ENCODE data around the gene DGCR8.
"Not testable (repeated sequence)": the region's sequence is repeated elsewhere in the genome, so short reads cannot be mapped to it uniquely, and the experiment has no call there.

Gene DGCR8

DNA sequence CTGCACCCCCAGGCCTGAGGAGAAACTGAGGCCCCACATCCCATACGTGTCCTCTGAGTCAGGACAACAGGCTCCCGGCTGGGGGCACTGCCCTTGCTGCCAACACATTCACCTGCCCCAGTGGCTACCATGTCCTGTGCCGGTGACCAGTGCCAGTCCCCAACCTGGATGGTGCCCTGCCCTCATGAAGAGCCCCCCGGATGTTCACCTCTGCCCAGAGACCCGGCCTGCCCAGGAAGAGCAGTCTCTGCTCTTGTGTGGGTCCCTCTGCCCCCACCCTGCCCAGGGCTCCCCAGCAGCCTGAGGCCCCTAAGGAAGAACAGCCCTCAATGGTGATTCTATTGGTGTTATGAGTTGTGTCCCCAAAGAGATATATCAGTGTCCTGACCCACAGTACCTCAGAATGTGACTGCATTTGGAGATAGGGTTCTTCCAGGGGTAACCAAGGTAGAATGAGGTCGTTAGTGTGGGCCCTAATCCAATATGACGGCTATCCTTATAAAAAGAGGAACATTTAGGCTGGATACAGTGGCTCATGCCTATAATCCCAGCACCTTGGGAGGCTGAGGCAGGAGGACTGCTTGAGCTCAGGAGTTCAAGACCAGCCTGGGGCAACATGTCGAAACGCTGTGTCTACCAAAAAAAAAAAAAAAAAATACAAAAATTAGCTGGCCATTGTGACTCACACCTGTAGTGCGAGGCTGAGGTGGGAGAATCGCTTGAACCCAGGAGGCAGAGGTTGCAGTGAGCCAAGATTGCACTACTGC, 13.2 kb upstream of the DGCR8 start:
- DNase-seq (ENCODE audit: low spot score): no peak

DNA sequence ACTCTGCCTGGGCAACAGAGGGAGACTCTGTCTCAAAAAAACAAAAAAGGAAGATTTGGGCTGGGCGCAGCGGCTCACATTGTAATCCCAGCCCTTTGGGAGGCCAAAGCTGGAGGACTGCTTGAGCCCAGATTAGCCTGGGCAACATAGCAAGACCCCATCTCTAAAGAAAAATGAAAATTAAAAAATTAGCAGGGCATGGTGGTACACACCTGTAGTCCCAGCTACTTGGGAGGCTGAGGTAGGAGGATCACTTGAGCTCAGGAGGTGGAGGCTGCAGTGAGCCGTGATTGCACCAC, 12.7 kb upstream of the DGCR8 start:
- not testable (repeated sequence) for DNase-seq (ENCODE audit: low spot score)

DNA sequence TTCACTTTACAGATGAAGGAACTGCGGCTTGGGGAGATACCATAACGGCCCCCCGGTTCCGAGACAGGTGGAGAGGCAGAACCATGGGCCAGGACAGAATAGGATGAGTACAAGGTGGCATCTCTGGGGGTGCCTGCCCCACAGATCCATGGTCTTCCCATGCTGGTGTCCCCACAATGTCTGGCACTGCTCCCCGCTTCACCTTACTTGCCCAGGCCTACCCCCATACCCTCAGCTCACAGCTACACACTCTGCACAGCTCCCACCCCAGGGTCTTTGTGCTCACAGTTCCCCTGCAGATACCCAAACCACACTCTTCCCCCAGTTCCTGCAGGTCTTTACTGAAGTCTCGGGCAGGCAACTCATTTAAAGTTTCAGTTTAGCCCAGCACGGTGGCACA, 11.4 kb upstream of the DGCR8 start:
- no peak for DNase-seq (ENCODE audit: low spot score)

DNA sequence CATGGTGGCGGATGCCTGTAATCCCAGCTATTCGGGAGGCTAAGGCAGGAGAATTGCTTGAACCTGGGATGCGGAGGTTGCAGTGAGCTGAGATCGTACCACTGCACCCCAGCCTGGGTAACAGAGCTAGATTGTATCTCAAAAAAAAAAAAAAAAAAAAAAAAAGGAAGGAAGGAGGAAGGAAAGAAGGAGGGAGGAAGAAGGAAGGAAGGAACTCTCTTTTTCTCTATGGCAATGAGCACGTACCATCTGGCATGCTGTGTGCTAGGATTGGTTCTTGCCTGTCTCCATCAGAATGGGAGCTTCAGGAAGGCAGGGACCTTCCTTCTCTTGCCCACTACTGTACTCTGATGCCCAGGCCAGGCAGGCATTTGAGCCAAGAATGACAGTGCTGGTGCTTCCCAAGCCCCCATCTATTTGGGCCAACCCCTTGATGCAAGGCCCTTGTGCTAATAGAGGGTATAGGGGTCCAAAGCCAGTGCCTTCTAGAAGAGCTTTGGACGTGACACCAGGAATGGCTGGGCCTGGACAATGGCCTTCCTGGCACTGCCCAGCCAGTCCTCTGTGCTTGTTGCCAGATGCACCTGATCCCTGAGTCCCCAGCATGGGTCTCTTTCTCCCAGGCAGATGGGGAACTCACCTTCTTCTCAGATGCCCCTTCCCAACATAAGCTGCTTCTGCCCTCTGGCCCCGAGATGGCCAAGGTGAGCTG, 10.6 kb upstream of the DGCR8 start:
- DNase-seq (ENCODE audit: low spot score): no peak

DNA sequence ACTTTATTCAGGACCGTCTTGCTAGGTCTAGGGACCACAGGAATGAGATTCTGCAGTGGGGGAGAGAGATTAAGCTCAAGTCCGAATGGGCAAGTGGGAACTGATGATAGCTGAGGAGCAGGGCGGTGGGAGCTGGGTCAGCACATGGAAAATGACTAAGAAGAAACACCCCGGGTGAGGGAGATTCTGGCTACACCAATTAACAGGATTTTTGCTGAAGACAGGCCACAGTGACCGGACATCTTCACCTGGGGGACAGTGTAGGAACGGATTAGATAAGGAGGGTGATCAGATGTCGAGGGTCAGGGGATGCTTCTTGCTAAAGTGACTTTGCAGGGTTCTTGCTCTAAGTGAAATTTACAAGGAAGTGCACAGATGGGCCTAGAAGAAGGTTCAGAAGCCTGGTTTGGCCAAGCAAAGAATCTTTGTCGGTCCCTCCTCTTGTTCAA, 8.5 kb upstream of the DGCR8 start:
- no peak for DNase-seq (ENCODE audit: low spot score)

DNA sequence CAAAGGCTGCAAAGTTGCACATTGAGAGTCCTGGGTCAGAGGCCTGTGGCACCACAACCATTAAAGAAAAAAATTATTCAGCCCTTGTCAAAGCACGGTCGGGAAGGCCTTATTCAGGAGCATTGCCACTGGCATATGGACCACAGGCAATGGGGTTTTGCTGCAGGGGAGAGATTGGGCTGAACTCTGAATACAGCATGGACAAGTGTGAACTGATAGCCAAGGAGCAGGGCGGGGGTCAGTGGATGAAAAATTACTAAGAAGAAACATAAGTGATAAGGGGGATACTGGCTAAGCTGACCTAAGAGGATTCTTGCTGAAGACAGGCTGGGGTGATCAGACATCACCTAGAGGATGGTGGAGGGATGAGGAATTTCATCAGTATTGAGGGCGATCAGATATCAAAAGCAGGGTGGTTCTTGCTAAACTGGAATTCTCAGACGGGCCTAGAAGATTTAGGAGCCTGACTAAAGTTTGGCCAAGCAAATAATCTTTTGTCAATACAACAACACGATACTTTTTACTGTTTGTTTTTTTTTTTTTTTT, 3.3 kb upstream of the DGCR8 start:
- DNase-seq (ENCODE audit: low spot score): no peak

DNA sequence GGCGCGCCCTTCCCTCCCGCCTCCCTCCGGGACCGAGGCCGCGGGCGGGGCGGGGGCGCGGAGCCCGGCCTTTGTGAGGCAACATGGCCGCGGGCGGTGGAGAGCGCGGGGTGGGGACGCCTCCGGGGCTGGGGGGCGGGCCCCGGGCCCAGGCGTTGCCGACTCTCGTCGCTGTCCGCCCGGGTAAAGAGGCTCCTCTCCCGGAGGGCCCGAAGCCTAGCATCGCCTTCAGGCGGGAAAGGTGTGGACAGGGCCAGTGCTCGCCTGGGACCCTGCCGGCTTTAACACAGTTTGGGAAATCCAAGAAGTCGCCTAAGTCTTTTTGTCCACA, 369 bp downstream of the DGCR8 start:
- peak; percentile 84 for DNase-seq (ENCODE audit: low spot score)

DNA sequence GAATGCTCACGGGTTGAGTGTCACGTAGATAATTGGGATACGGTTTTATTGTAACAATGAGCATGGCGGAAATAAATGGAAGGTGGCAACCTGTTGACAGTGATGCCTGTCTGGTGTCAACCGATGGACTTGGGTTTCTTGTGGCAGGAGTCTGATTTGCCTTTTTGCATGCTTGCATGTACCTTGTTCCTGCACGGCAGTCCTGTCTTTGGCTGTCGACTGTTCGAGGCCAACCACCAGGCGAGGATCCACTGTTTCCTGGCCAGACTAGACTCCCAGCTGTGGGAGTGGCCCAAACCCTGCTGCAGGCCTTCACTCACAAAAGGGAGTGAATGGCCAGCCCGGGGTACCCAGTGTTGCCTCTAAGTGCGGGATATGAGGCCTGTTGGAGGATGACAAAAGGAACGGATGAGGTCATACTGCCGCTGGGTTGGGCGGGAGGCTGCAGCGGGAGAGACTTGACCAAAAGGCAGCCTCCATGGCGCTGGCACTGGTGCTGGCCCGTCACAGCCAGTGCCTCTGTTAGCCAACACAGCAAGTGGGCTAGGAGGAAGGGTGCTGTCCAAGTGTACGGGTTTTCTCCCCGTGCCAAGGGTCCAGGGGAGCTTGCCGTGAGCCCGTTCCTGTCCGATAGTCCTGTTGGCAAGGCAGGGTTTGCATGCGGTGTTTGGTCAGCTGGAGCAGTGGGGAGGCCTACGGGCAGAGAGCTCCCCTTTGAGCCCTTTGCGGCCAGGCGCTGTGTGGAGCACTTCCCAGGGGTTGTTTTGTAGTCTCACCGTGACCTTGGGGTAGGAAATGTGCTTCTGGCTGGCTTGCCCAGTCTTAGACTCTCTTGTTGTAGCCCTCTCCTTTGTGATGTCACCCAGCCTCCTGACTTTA, 974 bp downstream of the DGCR8 start:
- DNase-seq (ENCODE audit: low spot score): peak; percentile 64

DNA sequence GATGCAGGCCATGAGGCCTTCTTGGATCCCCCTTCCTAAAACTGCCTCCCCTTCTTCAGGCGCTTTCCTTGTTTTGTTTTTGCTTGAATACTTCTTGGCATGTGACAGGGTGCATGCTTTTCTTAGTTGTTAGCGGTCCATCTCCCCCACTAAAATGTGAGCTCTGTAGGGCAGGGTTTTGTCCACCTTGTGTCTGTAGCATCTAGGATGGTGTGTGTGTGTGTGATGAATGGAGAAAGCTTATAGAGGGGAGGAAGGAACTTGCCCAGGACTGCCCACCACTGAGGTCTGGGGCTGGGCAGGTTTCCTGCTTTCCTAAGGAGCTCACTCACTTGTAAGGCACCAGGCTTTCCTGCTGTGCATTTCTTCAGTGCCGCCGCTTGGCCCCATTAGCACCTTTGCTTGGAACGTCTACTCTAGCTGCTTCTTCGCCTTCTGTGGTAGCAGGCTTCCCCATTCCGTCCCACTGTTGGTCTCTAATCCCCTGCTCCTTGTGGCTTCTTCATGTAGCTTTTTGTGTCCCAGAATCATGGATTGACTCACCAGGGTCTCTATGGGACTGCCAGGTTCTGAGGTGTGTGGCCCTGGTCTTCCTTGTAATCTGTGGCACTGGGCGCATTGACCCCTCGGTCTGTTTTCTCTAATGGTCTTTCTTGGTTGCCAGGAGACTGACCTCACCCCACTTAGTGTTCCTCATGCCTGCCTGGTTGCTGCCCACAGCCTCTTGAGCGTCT, 3.3 kb downstream of the DGCR8 start:
- no peak for DNase-seq (ENCODE audit: low spot score)

DNA sequence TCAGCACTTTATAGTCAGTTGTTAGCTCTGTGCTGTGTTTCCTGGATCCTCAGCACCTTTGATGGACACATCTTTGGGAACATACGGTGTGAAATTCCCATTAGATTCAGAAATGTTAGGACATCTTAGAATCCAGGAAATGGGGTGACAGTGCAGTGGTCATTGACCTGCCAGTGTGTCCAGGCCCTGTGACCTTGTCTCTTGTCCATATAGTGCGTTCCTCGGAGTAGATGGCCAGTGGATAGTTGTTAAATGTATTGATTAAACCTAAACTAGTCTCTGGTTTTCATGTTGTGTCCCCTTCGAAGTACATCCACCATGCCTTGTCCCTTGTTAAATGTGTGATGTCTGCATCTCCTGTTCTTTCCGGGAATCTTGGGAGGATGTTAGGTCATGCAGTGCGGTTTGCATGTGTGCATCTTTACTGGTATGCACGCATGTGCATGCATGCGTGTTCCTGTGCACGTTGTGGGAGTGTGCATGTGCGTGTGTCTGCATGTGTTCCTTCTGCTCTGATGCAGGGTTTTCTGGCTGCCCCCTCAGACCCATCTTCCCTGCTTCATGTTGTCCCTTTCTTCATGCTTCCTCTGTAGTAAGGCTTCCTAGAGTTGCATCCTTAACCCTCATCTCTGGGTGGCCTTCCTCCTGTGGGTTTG, 4.0 kb downstream of the DGCR8 start:
- no peak for DNase-seq (ENCODE audit: low spot score)

DNA sequence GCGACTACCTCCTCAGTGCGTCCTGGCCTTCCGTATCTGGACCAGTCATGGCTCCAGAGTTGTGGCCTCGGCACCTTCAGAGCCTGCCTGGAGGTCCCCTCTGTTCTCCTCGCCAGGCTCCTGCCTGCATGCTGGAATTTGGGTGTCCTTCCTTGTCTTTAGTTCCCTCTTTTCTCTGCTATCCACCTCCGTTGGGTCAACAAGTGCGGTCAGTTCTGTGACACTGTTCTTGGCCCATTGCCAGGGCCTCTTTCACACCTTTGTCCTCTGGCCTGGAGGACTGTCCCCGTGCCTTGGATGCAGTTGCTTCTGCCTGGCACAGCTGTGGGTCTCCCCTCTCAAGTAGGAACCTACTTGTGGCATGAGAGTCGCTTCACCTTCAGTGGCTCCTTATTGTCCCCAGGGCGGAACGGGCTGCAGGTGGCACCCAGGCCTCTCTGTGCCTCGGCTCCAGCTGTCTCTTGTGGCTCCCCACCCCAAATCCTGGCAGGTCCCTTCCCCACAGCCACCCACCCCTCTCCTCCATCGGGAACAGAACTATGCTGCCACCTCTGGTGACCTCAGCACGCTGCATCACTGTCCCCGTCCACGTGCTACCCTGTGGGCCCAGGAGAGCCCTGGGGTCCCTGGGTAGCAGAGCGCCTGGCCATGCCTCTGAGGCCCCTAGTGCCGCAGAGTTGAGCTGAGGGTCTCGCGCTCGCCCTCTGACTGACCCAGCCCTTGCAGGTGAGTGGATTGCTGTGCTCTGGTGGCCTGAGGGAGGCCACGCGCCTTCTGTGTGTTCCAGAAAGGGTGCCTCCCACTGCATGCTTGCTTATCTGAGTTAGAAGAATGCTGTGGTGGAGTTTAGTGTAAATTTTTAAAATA, 4.7 kb downstream of the DGCR8 start:
- DNase-seq (ENCODE audit: low spot score): no peak

DNA sequence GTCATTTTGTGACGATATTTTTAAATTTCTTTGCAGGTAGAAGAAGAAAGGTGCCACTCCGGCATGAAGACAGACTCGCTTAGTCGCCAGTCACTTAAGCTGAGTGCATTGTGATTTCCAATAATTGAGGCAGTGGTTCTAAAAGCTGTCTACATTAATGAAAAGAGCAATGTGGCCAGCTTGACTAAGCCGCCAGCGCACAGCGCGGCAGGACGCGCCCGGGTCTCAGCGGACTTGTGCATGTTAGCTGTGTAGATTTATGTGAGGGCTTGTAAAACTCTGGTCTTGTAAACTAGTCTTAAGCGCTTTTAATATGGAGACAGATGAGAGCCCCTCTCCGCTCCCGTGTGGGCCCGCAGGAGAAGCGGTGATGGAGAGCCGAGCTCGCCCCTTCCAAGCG, 5.6 kb downstream of the DGCR8 start:
- no peak for DNase-seq (ENCODE audit: low spot score)

DNA sequence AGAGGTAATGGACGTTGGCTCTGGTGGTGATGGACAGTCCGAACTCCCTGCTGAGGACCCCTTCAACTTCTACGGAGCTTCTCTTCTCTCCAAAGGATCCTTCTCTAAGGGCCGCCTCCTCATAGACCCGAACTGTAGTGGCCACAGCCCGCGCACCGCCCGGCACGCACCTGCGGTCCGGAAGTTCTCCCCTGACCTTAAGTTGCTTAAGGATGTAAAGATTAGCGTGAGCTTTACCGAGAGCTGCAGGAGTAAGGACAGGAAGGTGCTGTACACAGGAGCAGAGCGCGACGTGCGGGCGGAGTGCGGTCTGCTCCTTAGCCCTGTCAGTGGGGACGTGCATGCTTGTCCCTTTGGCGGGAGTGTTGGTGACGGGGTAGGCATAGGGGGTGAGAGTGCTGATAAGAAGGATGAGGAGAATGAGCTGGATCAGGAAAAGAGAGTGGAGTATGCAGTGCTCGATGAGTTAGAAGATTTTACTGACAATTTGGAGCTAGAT, 6.1 kb downstream of the DGCR8 start:
- DNase-seq (ENCODE audit: low spot score): no peak

DNA sequence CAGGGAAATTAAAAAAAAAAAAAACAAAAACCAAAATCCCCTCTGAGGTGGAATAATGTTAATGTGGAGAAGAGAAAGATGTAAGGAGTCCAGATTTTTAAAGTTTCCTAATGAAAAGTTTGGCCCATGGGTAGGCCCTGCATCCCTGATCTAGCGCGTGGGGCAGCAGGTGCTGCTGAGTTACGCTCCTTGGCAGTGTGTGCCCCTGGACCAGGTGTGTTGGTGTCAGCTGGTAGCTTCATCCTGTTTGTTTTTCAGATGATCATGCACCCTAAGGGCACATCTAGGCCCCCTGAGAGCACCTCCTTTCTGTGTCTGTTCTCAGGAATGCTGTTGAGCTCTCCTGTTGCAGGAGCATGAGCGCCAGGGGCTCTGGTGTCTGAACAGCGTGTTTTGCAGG, 6.7 kb downstream of the DGCR8 start:
- DNase-seq (ENCODE audit: low spot score): no peak

DNA sequence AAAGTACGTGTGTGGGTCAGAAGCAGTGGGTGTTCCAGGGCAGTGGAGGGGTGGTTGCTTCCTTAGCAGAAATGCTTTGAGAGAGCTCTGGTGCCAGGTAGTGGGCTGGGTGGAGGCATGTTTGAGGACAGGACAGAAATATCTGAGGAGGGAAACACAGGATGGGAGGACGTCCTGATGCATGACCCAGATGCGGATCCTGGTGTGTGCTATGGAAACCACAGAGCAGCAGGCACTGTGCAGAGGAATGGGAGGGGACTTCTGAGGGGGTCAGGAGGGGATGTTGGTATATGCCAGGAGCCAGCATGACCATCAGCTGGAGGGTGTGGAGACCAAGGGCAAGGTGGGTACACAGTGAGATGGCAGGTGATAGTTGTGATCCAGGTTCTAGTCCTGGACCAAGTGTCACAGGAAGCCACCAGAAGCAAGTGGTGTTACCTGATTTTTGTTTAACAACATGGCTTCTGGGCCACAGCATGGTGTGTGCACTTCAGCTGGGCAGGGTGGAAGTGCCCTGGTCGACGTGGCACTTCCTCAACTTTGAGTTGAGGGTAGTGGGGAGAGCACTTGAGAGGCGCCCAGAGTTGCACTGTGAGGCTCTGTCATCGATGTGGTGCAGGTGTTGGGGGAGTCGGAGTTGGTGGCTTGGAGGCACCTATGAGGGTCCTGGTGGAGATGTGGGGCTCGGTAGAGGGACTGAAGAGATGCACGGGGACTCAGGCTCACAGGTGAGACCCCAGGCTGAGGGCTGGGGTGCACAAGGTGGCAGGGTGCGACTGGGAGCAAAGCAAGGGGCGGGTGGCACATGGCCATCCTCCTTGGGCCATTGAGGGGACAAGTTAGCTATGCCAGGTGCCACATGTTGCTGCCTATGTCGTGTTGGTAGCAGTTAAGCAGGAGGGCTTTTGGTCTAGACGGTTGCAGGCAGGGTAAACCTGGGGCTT, 7.5 kb downstream of the DGCR8 start:
- DNase-seq (ENCODE audit: low spot score): no peak

DNA sequence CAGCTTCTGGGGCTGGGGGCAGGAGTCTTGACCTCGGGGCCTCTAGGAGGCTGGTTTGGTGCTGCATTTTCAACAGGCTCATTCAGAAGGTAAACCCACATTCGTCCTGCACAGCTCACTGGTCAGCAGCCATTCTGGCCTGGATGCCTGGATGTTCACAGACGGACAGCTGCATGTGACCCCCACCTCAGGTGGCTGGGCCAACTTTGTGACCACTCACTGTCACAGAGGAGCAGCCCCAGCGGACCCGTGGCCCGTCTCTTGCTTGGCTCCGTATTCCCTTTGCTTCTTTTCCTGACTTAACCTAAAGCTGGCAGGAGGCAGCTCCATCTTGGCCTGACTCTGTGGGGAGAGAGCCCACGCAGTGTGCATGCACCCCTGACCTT, 8.2 kb downstream of the DGCR8 start:
- DNase-seq (ENCODE audit: low spot score): no peak

DNA sequence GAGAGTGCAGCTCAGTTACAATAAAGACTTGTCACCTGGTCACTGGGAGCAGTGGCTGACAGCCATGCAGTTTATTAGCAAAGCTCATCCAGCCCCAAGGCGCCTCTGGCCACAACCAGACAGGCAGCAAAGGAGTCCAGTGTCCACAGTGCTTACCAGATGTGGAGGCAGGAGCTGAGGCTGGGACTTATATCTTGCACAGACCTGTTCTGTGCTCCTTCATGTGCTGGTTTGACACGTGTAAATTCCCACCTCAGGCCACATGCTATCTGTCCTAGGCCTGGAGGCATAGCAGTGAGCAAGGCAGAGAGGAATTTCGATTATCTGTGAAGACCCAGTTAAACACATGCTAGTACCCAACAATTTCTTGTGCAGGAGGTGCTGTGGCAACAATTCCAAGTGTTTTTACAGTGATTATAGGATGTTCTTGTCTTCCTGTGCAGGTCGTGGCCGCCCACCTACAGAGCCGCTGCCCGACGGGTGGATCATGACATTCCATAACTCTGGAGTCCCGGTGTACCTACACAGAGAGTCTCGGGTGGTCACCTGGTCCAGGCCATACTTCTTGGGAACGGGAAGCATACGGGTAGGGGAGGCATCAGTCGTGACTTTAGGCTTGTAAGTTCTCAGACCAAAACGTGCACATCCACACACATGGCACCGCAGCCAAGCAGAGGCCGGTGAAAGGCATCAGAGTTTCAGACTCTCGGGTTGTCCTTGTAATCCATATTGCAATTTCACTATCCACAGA, 9.4 kb downstream of the DGCR8 start:
- no peak for DNase-seq (ENCODE audit: low spot score)

DNA sequence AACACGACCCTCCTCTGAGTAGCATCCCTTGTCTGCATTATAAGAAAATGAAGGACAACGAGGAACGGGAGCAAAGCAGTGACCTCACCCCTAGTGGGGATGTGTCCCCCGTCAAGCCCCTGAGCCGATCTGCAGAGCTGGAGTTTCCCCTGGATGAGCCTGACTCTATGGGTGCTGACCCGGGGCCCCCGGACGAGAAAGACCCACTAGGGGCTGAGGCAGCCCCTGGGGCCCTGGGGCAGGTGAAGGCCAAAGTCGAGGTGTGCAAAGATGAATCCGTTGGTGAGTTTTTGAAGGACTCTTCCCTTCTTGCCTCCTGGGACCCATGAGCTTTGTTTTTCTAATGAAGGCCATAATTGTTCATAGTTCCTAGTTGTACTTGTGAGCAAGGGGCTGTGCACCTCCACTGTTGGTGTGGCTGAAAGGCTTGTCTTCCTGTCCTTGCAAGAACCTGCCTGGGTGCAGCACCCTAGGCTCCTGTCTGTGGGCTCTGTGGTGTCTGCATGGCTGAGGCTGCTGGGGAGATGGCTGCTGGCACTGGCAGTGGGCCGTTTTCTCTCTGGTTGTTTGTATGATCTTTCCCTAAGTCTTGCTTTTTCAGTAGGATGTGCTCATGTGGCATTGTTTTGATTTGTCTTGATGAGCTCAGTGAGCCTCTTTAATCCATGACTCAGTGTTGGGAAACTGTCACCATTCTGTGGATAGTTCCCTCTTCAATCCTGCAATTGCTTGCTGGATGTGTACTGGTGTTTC, 10.1 kb downstream of the DGCR8 start:
- DNase-seq (ENCODE audit: low spot score): peak; percentile 77
